ENCODE measurements around the gene DUSP28.

Gene DUSP28

DNA sequence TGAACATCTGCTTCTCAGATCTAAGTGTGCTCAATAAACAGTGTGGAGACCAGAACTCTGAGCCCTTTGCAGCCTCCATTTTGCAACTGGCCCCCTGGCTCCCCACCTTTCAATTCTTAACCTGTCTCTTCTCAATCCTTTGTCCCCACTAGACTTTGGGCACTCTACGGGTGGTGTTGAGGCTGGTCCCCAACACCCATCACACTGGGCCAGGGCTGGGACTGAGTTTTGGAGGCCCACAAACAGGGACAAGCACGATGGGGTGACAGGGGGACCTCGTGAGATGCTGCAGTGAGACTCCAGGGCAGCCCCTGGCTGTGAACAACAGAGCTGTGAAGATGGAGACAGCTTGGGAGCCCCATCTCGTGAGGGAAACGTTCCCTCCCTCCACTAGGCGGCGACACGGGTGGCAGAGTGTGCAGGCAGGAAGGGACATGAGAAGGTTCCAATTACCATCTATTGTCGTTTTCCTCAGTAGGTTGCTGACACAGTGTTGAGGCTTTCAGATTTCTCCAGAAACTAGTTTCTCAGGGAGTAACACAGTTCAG is 3.5 kb upstream of the DUSP28 start:
- Histone ChIP-seq H3K36me3 (peaks cover 40% of the 10 kb centered on the region), H3K27ac (no peak overlapping the region), H3K27me3 (ENCODE audit: insufficient read depth, low read depth, severe bottlenecking) (no peaks in the 10 kb centered on the region), H3K4me3 (ENCODE audit: low read depth, low read length) (no peak overlapping the region), H3K9me3 (ENCODE audit: severe bottlenecking) (no peaks in the 10 kb centered on the region)
- TF ChIP-seq CTCF (IDR thresholded peaks at IDR 0.05; ENCODE audit: low read depth, low read length), result peak; percentile 76
- DNase-seq, result peak; percentile 64

GRCh38 chr2:240557101-240557751 is 2.9 kb upstream of the DUSP28 start:
- no peak overlapping the region for H3K4me3 ChIP-seq (ENCODE audit: low read depth, low read length)
- H3K9me3 ChIP-seq (ENCODE audit: severe bottlenecking), result no peaks in the 10 kb centered on the region
- peaks cover 42% of the 10 kb centered on the region for H3K36me3 ChIP-seq
- no peak overlapping the region for H3K27ac ChIP-seq
- H3K27me3 ChIP-seq (ENCODE audit: insufficient read depth, low read depth, severe bottlenecking), result no peaks in the 10 kb centered on the region
- no peak for TF ChIP-seq CTCF (IDR thresholded peaks at IDR 0.05; ENCODE audit: low read depth, low read length)
- DNase-seq, result no peak

DNA sequence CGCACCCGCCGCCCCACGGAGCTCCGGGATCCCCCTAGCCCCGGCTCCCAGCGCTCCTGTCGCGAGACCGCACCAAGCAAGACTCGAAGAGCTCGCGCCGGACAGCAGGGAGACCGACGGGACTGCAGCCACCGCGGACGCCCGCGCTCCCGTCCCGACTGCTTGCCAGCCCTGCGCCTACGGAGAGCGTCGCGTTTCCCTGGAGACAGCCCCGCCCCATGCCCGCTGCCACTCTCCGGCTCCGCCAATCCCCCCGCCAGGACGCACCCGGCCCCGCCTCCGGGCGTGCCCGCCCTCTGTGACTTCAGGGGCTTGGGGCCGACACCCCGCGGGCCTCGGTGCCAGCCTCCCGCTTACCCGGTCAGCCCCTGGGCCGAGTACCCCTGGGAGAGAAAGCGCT is 2.3 kb upstream of the DUSP28 start, which contains the start of gene ANKMY1:
Gene ANKMY1 (minus strand): TSS at position 181 of the 400 bp plus-strand sequence. CDS start 653 bp downstream, outside the sequence.
- Histone ChIP-seq H3K9me3 (ENCODE audit: severe bottlenecking) (no peaks in the 10 kb centered on the region), H3K36me3 (peaks cover 44% of the 10 kb centered on the region), H3K4me3 (ENCODE audit: low read depth, low read length) (no peak within 1 kb of the TSS), H3K27me3 (ENCODE audit: insufficient read depth, low read depth, severe bottlenecking) (no peaks in the 10 kb centered on the region), H3K27ac (no peak within 1 kb of the TSS)
- peak; percentile 10 for DNase-seq
- TF ChIP-seq CTCF (IDR thresholded peaks at IDR 0.05; ENCODE audit: low read depth, low read length), result no peak

DNA sequence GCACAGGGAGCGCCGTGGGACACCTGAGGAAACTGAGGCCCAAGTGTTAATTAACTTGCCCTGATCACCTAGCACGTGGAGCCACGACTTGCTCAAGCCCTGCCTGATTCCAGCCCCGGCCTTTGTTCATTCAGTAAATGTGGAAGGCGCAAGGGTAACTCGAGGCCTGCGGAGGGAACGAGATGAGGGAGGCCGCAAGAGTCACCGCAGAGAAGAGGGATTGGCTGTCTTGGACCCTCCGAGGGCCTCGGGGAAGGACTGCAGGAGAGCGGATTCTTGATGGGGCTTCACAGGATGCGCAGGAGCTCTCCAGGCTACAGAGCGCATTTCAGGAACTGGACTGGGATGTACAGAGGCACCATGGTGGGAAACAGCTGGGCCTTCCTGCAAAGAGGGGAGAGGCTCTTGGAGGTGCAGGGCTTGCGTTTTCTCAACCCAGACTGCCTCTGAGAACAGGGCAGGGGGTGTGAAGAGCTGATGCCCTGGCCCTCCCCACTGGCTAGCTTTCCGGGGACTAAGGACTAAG is 1.9 kb upstream of the DUSP28 start:
- H3K27me3 ChIP-seq (ENCODE audit: insufficient read depth, low read depth, severe bottlenecking), result no peaks in the 10 kb centered on the region
- no peak for DNase-seq
- TF ChIP-seq CTCF (IDR thresholded peaks at IDR 0.05; ENCODE audit: low read depth, low read length), result no peak
- no peak overlapping the region for H3K27ac ChIP-seq
- no peaks in the 10 kb centered on the region for H3K9me3 ChIP-seq (ENCODE audit: severe bottlenecking)
- no peak overlapping the region for H3K4me3 ChIP-seq (ENCODE audit: low read depth, low read length)
- peaks cover 46% of the 10 kb centered on the region for H3K36me3 ChIP-seq

DNA sequence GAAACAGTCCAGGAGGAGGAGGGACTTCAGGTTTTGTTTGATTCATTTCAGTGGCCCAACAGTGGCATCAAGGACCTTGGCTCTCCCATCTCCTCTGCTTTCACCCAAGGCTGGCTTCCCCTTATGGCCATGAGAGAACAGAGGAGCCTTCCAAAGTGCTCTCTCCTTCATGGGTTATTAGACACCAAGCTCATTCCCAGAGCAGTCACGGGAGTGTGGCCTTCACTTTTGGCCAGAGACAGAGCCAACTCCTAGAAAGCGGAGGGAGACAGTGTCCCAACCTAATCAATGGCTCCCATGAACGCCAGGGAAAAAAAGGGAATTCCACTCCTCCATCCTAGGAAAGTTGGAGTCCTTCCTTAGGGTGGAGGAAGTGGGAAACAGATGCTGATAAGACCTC is 871 bp upstream of the DUSP28 start:
- H3K36me3 ChIP-seq, result peaks cover 38% of the 10 kb centered on the region
- no peak for TF ChIP-seq CTCF (IDR thresholded peaks at IDR 0.05; ENCODE audit: low read depth, low read length)
- H3K27ac ChIP-seq, result no peak overlapping the region
- H3K4me3 ChIP-seq (ENCODE audit: low read depth, low read length), result peak overlapping the region; percentile 88
- no peaks in the 10 kb centered on the region for H3K9me3 ChIP-seq (ENCODE audit: severe bottlenecking)
- DNase-seq, result no peak
- H3K27me3 ChIP-seq (ENCODE audit: insufficient read depth, low read depth, severe bottlenecking), result no peaks in the 10 kb centered on the region
